Fibroblast of lung (primary cell): ENCODE measurements around the gene NEDD4.

ENCODE experiments used
- EZH2 ChIP-seq: IDR thresholded peaks from 2 replicates; pipeline ENCODE4 v1.5.1; 2012; ENCODE audit warnings: low read length, control low read depth, mild to moderate bottlenecking; ENCODE audit errors: missing control alignments
- TF ChIP-seq, protein P1 (sequence below), 2 donors: IDR thresholded peaks in 1 of 2; conservative IDR thresholded peaks in 1 of 2; 1 replicate in 1 of 2; 2 replicates in 1 of 2; pipeline ENCODE4 v1.5.1; 2011 to 2012; ENCODE audit warnings: low read length in 2 of 2, control low read depth in 1 of 2, inconsistent platforms in 1 of 2, low read depth in 1 of 2, mild to moderate bottlenecking in 1 of 2

DNA sequence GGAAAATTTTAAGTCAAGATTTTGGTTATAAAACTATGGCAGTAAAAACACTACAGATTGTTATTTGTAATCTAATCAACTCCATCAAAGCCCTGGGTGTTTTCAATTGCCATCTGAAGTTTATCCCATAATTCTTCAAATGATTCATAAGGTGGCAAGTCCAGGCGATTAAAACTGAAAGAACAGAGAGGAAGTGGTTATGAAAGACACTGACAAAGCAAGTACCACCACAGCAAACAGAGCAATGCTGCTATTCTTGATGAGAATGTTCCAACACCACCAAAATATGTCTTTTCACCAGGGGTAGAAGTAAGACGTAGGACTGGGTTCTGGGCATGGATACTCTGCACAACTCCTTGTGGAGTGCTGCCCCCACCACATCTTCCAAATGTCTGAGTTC, 163.6 kb downstream of the NEDD4 start:
- no peak for TF ChIP-seq EZH2
- TF ChIP-seq, protein P1, sequence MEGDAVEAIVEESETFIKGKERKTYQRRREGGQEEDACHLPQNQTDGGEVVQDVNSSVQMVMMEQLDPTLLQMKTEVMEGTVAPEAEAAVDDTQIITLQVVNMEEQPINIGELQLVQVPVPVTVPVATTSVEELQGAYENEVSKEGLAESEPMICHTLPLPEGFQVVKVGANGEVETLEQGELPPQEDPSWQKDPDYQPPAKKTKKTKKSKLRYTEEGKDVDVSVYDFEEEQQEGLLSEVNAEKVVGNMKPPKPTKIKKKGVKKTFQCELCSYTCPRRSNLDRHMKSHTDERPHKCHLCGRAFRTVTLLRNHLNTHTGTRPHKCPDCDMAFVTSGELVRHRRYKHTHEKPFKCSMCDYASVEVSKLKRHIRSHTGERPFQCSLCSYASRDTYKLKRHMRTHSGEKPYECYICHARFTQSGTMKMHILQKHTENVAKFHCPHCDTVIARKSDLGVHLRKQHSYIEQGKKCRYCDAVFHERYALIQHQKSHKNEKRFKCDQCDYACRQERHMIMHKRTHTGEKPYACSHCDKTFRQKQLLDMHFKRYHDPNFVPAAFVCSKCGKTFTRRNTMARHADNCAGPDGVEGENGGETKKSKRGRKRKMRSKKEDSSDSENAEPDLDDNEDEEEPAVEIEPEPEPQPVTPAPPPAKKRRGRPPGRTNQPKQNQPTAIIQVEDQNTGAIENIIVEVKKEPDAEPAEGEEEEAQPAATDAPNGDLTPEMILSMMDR (conservative IDR thresholded peaks at IDR 0.05 in 1 of 2, IDR thresholded peaks at IDR 0.05 in 1 of 2; ENCODE audit: low read depth in 1 of 2, low read length in 2 of 2) = no peak
